T47D (cell line): ENCODE data around the gene FZD10.

Source experiments
- DNase-seq, 2 experiments: peaks; one replicate each; pipeline versions ENCODE4 v3.0.0 to v3.0.0-alpha.2; 2011 to 2012; ENCODE audit warnings: low read depth in 1 of 2, low spot score in 1 of 2
- JUND ChIP-seq: IDR thresholded peaks from 2 replicates; pipeline ENCODE4 v1.6.1; 2012; ENCODE audit warnings: low read depth
- in situ Hi-C: cut with HindIII; loops from 2 replicates; pipeline ENCODE4 v1.10.0; 2016; ENCODE audit warnings: low sequenced_read_pairs, low pct_unique_long_range_greater_than_20kb

Gene FZD10

DNA sequence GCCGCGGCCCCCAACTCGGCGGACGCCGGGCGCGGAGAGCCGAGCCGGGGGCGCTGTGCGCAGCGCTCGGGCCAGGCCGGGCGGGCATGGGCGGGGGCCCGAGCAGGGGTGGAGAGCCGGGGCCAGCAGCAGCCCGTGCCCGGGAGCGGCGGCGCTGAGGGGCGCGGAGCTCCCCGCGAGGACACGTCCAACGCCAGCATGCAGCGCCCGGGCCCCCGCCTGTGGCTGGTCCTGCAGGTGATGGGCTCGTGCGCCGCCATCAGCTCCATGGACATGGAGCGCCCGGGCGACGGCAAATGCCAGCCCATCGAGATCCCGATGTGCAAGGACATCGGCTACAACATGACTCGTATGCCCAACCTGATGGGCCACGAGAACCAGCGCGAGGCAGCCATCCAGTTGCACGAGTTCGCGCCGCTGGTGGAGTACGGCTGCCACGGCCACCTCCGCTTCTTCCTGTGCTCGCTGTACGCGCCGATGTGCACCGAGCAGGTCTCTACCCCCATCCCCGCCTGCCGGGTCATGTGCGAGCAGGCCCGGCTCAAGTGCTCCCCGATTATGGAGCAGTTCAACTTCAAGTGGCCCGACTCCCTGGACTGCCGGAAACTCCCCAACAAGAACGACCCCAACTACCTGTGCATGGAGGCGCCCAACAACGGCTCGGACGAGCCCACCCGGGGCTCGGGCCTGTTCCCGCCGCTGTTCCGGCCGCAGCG is 639 bp downstream of the FZD10 start:
- in situ Hi-C loops: no loop called here
- DNase-seq: no peak
- no peak for TF ChIP-seq JUND

DNA sequence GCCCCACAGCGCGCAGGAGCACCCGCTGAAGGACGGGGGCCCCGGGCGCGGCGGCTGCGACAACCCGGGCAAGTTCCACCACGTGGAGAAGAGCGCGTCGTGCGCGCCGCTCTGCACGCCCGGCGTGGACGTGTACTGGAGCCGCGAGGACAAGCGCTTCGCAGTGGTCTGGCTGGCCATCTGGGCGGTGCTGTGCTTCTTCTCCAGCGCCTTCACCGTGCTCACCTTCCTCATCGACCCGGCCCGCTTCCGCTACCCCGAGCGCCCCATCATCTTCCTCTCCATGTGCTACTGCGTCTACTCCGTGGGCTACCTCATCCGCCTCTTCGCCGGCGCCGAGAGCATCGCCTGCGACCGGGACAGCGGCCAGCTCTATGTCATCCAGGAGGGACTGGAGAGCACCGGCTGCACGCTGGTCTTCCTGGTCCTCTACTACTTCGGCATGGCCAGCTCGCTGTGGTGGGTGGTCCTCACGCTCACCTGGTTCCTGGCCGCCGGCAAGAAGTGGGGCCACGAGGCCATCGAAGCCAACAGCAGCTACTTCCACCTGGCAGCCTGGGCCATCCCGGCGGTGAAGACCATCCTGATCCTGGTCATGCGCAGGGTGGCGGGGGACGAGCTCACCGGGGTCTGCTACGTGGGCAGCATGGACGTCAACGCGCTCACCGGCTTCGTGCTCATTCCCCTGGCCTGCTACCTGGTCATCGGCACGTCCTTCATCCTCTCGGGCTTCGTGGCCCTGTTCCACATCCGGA is 1.4 kb downstream of the FZD10 start:
- in situ Hi-C loops: no loop called here
- DNase-seq: no peak
- TF ChIP-seq JUND: no peak

- in situ Hi-C loops: no loop called here
- no peak for DNase-seq
- TF ChIP-seq JUND: no peak
These were observed 1.9 kb downstream of the FZD10 start for GRCh38 chr12:130164216-130164542.

- TF ChIP-seq JUND: no peak
- in situ Hi-C loops: no loop called here
These were observed 2.7 kb downstream of the FZD10 start for GRCh38 chr12:130164936-130165335.

GRCh38 chr12:130166306-130166705 is 4.0 kb downstream of the FZD10 start:
- no peak for TF ChIP-seq JUND

More at GRCh38 chr12:130164936-130165335, 2.7 kb downstream of the FZD10 start:
- DNase-seq: no peak

GRCh38 chr12:130167537-130167936 is 5.3 kb downstream of the FZD10 start:
- DNase-seq: no peak
- in situ Hi-C loops: no loop called here
- TF ChIP-seq JUND: no peak

More at GRCh38 chr12:130166306-130166705, 4.0 kb downstream of the FZD10 start:
- no peak for DNase-seq
- in situ Hi-C loops: no loop called here

DNA sequence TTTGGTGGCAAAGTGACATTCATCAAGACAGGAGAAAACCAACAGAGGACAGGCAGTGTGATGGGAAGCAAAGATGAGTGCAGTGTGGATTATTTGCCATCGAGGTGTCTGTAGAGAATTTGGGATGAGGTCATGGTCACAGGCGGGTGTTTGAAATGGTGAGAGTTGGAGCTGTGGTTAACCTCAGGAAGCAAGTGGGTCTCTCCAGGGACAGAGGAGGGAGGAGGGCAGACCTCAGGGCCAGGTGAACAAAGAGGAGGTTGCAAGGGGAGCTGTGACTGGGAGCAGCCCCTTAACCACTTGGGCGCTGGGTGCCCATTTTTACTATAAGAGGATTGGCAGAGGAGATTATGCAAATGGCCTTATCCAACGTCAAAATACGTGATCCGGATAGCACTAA is 7.0 kb downstream of the FZD10 start:
- no peak for TF ChIP-seq JUND

DNA sequence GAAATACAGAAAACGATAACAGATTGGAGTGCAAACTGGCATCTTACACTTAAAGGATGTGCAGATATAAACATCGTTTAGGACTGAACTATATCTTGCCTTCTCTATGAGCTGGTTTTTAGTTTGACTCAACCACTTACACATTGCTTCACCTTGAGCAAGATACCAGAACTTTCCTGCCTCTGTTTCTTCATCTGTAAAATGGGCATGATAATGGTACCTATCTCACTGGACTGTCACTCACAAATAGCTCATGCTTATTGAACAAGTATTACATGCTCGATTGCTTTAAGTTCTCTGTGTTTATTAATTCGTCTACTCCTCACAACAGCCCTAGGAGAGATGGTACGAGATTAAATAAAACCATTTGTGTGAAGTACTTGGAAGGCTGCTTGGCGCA is 7.7 kb downstream of the FZD10 start:
- no peak for TF ChIP-seq JUND
- in situ Hi-C loops: no loop called here
- no peak for DNase-seq

More for the DNA sequence above, 7.0 kb downstream of the FZD10 start:
- in situ Hi-C loops: no loop called here
- no peak for DNase-seq

GRCh38 chr12:130170611-130171010 is 8.3 kb downstream of the FZD10 start:
- in situ Hi-C loops: no loop called here
- no peak for TF ChIP-seq JUND

DNA sequence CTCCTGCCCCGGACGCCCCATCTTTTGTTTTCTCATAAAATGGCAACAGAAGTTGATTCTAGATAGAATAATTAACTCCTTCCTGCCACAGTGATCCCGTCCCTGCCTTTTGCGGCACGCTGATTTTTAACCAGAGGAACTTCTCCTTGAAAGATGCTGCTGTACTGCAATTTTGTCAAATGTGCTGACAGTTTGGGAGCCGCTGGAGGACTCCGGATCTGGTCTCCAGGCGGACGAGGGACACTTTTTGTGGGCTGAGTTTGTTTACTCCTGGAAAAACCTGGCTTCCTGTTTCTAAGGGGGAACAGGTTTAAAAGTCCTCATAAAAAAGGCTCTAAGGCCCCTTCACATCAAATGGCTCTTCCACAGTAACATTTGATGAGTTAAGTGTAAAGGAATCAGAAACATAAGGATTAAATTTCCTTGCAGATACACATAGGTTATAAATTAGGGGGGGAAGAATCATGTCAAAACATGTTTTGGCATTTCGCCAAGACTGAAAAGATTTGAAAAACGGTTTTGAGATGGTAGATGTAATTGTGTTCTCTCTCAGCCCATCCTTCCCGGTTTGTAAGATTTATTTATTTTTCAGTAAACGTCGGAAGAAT is 15.5 kb downstream of the FZD10 start:
- in situ Hi-C loops: no loop called here
- no peak for DNase-seq
- no peak for TF ChIP-seq JUND

More at GRCh38 chr12:130170611-130171010, 8.3 kb downstream of the FZD10 start:
- no peak for DNase-seq

- no peak for DNase-seq
- in situ Hi-C loops: no loop called here
- TF ChIP-seq JUND: no peak
These were observed 16.0 kb downstream of the FZD10 start for GRCh38 chr12:130178282-130178681.

DNA sequence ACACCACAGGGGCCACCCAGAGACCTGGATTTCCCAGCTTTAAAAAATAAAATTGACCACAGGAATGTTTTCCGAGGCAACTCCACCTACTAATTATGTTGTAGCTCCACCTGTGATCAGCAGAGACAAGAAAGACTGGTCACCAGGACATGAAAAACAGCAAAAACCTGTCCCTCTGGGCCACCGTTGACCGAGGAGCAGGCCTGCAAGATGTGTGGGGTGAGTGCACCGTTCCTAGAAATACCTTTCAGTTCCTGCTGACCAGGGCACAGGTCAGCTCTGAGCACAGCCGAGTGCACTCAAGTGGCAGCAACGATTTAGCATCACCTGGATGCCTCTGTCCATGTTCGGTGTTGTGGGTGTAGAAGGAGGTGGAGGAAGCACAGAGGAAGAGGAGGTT is 16.9 kb downstream of the FZD10 start:
- DNase-seq: peak in 1 of 2 experiments; percentile 87
- TF ChIP-seq JUND: no peak
- in situ Hi-C loops: no loop called here

GRCh38 chr12:130179621-130180020 is 17.4 kb downstream of the FZD10 start:
- in situ Hi-C loops: no loop called here
- no peak for TF ChIP-seq JUND
- DNase-seq: no peak
